HG02943 (cell line): ENCODE measurements around the gene USP31.

Source experiments
- ATAC-seq: cut with Tn5 transposase; IDR thresholded peaks from one replicate; pipeline ENCODE4 v1.9.1; 2021; ENCODE audit warnings: mild to moderate bottlenecking, low read depth, moderate library complexity; ENCODE audit not compliant: unreplicated experiment

Gene USP31

DNA sequence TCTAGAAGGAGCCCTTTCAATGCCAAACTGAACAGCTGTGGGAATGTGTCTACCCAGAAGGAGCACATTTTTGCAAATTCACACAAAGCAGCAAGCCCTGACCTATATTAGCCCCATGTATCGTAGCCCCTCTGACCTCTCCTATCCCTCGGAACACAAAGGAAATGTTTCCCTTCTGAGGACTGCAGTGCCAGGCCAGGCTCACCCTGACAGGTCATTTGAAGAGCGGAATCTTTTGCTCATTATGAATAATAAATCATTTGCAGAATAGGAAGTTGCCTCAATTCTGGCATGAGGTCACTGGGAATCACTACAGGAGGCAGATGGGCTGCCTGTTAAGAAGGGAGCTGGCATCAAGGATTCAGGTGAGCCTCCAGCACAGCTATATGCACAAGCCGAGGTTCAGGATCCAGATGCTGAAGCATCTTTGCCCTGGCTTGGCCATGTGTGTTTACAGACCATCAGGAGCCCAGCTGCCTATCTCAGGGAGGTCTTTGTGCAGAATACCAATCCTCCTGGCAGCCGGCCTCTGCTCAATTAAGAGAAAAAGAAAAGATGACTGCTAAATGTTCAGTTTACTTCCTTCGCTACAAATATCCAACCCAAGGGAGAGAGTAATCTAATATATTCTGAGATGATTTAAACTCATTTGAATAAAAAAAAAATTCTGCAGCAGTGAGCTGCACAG lies 119.4 kb downstream of the USP31 start:
- ATAC-seq = no peak

DNA sequence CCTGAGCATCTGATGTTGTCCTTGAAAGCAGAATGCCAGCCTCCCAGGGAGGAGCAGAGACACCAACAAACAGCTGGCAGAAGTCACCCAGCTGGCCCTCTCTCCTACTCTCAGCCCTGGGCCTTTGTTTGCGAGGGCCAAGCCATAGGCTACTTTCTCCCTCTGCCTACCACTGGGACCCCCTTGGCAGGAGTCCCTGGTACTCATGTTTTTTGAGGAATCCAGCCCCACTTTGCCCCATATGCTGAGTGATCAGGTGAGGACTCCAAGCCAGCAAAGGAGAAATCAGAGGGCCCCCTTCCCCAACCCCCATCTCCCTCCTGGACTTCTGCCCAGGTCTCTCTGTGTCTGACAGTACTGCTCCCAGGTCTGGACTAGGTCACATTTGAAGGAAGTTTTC lies 121.9 kb downstream of the USP31 start:
- ATAC-seq = no peak

DNA sequence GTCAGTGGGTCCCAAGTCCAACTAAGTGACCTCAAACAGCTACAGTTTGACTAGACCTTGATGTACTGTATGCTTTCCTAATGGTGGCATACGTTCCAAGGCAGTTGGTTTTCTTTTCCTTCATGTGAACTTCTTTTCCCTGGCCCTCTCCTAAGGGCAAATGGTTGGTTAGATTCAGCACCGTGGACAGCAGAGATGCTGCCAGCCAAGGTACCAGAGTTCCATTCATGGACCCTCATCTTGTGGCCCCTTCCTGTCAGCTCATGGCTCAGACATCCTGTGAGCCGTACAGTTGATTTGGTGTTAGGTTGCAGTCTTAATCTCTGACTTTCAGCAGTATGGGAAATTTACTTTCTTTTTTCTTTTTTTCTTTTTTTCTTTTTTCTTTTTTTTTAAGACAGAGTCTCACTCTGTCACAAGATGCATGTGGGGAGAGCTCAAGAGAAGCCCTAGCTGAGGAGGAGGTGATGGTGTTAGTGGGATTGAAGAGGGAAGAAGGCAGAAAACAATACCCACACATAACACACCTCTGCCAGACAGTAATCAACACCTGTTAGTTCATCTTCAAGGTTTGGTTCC lies 122.4 kb downstream of the USP31 start:
- ATAC-seq = no peak

DNA sequence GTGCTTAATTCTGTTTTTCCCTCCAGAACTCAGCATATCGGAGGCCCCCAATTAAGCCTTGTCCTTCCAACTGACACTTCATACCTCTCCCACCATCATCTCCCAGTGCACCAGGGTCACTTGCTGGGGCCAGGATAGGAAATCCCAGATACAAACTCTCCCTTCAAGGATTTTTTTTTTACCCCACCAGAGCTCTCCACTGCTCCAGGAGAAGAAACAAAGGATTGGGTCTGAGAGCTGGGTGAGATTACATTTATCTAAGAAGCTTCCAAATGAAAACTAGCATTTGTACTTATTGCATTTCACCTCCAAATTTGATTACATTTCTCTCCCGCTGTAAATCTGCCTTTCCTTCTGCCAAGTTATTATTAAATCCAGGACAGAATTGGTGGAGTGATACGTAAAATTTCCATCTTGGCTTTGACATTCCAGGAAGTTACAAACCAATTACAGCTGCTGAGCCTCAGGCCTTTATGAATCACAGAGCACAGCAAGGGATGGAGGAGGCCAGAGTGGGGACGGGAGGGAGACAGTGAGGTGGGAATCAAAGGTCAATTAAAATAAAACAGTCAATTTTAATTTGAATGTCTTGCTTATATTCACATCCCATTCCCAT lies 123.5 kb downstream of the USP31 start:
- ATAC-seq = no peak

DNA sequence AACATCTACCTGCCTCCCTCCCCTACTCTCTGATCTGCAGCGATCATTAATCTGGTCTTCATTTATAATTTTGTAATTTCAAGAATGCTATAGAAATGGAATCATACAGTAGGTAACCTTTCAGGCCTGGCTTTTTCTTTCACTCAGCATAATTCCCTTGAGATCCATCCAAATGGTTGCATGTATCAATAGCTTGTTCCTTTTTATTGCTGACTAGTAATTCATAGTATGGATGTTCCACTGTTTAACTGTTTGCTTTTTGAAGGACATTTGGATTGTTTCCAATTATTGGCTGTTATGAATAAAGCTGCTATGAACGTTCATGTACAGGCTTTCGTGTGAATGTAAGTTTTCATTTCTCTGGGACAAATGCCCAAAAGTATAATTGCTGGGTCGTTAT lies 125.2 kb downstream of the USP31 start:
- no peak for ATAC-seq

DNA sequence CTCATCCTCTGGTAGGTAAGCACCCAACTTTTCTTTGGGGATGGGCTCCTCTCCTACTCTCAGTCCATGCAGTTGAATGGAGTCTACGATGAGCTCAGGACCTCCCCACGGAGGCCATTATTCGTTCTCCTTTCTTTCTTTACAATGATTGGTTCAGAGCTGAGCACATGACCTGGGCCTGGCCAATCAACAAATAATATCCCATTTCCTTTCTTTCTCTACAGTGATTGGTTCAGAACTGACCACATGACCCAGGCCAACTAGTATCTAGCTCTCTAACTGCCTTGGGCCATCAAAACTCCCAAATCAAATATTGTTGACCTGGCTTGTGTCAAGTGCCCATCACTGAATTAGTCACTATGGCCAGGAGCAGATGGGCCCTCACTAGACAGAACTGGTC lies 129.2 kb downstream of the USP31 start:
- ATAC-seq = no peak

DNA sequence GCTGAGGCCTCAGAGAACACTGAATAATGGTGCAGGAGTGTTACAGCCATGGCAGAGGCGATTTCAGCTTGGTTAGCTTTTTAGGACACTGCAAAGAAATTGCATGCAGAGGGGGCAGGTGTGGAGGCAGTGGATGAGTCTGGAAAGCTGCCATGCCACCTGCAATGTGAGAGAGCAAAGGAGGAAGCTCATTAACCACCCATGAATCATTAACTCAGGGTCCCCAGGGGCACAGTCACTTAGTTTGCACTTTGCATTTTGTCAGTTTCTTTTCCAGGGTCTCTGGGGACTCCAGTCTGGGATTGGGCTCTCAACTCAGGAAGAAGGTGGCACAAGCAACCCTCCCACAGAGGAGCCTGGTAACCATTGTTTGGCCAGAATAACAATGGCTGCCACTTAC lies 132.9 kb downstream of the USP31 start:
- ATAC-seq = no peak

DNA sequence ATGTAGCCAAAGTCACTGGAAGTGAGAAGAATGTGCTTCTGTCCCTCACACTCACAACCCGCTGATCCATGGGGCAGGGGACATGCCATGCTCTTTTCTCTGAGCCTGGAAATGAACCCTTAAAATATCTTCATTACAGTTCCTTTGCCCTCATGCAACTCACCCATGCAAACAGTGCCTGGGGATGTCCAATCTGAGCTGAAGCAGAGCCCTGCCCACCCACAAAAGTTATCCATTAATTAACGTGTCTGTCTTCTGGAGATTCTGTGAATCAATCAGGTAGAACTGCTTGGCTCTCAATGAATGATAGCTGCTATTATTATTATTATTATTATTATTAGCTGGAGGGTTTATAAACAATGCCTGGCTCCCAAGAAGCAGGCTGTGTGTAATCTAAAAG lies 133.7 kb downstream of the USP31 start:
- ATAC-seq = no peak

DNA sequence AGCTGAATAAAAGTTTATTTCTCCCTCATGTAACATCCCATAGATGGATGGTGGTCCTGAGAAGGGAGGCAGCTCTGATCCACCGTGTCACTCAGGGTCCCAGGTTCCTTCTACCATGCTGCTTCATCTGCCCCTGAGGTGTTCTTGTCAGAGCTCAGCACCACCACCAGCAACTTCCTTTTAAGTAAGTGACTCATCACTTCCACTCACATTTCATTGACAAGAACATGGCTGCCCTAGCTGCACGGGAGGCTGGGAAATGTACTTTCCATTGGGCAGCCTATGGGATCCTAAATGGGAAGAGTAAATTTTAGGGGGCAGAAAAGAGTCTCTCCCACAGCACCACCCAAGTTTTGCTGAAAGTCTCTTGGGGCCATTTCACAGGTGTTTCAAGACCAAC lies 134.7 kb downstream of the USP31 start:
- ATAC-seq = no peak
